COLO668 (cell line): ENCODE results near the gene TOR2A.

Source experiments
- DNase-seq: peaks from one replicate; lab custom pipeline; 2025; ENCODE audit not compliant: unreplicated experiment; lab: John Stamatoyannopoulos, UW

The TOR2A gene

DNA sequence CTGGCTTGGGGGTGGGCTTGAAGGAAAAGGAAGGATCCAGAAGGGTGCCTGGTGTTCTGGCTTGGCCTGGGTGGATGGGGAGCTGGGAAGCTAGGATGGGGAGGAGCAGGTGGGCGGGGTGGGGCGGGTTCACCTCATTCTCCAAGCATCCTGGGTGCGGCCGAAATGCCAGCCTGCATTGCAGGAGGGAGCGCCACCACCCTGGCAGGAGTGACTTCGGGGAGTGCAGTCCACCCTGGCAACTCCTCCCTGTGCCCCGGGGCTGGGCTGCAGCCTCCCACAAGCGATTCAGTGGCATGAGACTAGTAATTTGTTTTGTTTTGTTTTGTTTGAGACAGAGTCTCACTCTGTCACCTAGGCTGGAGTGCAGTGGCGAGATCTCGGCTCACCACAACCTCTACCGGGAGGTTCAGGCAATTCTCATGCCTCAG lies 13.7 kb downstream of the TOR2A start:
- peak; percentile 14 for DNase-seq

DNA sequence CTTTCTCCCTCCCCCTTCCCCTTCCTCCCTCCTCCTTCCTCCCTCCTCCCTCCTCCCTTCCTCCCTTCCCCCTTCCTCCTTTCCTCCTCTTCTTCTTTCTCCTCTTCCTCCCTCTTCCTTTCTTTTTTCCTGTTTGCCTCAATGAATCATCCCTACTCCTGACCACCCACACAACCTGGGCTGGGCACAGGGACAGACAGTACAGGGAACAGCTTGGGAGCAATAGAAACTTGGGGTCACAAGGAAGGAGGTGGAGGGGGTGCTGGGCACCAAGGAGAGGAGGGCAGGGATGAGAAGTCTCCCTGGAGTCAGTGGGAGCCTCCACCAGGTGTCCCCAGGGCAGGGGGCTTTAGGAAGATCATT lies 14.2 kb downstream of the TOR2A start:
- DNase-seq, result no peak

DNA sequence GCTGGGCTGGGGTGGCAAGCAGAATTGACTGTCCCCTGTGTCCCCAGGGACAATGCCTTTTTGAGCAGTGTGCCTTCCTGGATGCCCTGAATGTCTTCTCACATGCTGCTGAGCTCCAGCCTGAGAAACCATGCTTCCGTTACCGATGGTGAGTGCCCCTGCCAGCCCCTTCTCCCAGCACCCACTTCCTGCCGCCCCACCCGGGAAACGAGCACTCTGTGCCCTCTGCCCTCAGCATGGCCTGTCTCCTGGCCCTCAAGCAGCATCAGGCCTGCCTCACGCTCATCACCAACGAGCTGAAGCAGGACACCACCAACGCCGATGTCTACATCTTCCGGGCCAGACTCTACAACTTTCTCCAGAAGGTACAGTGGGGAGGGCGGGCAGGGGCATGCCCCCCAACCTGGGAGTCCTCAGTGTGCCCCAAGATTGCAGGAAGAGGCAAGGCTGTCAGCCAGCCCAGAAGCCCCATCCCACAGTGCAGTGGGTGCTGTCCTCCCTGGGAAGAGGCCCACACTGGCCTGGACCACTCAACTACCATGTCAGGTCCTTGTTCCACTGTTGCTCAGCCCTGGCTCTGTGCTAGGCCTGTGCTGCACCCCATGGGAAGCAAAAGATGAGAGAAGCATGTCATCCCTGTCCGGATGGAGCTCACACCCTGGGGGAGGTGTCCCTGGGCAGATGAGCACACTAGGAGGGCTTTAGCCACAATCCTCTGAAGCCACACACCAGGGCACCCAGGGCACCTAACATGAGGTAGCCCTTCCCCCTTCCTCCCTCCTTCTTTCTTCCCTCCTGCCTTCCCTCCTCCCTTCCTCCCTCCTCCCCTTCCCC lies 14.8 kb downstream of the TOR2A start:
- no peak for DNase-seq

GRCh38 chr9:127717766-127718165 lies 17.3 kb downstream of the TOR2A start:
- DNase-seq, result no peak

- no peak for DNase-seq
These were observed 18.7 kb downstream of the TOR2A start for GRCh38 chr9:127716412-127716811.

DNA sequence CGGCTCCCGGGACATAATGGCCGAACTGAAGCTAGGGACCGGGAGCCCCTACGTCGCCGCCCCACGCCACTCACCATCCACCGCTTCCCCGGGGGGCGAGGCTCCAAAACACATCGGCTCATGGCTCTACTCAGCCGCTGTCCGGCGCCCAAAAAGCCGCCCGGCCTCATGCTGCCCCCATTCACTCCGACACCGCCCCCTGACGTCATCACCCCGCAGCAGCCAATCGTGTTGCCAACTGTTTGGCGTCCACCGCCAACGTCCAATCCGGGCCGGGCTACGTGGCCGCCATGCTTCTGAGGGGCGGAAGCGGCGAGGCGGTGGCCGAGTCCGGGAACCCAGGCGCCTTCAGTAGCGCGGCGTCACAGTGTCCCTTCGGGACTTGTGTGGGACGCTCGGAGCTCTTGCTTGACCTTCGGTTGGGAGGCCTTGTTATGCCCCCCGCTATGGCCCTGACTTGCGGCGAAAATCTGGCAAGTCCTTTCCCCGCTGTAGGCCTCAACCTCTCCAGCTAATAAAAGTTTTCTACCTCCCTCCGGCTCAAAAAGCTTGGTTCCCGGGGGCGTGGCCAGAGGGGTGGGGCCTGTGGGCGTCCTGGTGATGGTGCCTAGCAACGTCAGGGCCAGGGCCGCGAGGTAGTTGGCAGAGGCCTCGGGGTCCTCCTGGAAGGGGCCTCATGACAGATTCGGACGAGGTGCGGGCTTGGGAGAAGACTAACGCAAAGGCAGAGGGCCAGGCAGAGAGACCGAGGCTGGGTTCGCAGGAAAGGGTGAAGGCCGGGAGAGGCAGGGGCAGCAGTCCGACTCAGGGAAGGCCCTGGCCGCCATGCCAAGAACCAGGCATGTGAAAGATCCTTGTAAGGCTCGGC lies 19.4 kb downstream of the TOR2A start, which contains the start of the genes PTRH1 and TTC16:
Gene PTRH1, minus strand, starts transcription at position 194 of the 868 bp plus-strand sequence. Its CDS starts 24 bp downstream, at position 170.
Gene TTC16, plus strand, starts transcription at position 610 of the 868 bp plus-strand sequence. Its CDS starts 67 bp downstream, at position 677.
- peak; percentile 97 for DNase-seq

- DNase-seq, result peak; percentile 49
These were observed 20.1 kb downstream of the TOR2A start for GRCh38 chr9:127714951-127715469.

- DNase-seq, result peak; percentile 14
These were observed 20.9 kb downstream of the TOR2A start for GRCh38 chr9:127714020-127714750.

DNA sequence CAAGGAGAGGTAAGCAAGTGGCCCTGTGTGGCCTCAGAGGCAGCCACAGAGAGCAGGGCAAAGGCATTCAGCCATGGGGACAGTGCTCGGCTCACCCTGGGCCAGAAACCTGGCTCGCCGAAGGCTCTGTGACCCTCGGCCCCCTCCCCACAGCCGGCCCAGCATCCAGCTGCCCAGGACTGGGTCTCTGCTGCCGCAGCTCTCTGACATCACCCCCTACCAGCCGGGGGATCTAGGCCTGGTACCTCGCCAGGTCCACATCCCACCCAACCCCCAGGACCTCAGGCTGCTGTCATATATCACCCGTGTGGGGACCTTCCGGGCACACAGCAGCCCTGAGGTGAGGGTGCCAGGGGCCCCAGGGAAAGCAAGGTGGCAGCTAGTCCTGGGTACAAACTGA lies 22.2 kb downstream of the TOR2A start:
- DNase-seq, result no peak

GRCh38 chr9:127712371-127712770 lies 22.7 kb downstream of the TOR2A start:
- DNase-seq, result no peak

DNA sequence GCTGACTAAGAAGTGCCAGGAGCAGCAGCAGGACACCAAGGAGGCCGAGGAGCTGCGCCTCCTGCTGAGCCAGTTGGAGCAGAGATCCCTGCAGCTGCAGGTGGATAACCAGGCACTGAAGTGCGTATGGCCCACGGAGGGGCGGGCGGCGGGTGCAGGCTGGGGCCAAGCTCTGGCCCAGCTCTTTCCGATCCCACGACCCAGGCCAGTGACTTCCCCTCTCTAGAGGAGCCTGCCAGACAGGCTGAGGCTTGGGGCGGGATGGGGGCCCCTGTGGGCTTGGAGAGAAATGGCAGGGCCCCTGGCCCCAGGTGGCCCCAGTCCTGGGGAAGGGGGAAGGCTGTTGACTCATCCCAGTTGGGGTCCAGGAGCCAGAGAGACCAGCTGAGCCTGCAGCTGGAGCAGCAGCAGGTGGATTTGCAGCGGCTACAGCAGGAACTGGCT lies 23.2 kb downstream of the TOR2A start:
- peak; percentile 76 for DNase-seq

GRCh38 chr9:127711226-127711701 lies 23.8 kb downstream of the TOR2A start:
- no peak for DNase-seq

GRCh38 chr9:127710204-127710783 lies 24.8 kb downstream of the TOR2A start:
- DNase-seq, result no peak

DNA sequence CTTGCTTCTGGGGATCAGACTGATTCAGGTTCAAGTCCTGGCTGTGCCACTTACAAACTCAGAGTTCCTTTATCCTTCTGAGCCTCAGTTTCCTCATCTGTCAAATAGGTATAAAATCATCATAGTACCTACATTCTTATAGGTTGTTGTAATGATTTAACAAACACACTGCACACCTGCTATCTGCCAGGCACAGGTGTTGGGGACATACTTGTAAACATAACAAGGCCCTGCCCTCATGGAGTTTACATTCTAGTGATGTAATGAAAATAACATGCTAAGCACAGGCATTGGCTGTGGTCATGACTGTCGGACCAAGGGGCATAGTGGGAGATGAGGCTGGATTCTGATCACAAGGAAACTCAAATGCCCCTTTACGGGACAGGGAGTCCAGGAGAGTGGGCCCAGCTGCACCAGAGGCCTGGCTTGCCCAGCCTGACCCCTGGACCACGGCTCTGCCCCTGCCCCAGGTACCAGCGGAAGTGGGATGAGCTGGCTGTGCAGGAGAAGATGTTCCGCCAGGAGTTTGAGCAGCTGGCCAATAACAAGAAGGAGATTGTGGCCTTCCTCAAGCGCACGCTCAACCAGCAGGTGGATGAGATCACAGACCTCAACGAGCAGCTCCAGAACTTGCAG lies 26.0 kb downstream of the TOR2A start:
- DNase-seq, result no peak

GRCh38 chr9:127707766-127708165 lies 27.3 kb downstream of the TOR2A start:
- peak; percentile 56 for DNase-seq

GRCh38 chr9:127706836-127707241 lies 28.3 kb downstream of the TOR2A start, which contains the start of gene CFAP157:
Gene CFAP157, plus strand, starts transcription at chr9:127706988. Its CDS starts 44 bp downstream, at chr9:127707032.
- DNase-seq, result peak; percentile 68

- no peak for DNase-seq
These were observed 29.3 kb downstream of the TOR2A start for GRCh38 chr9:127705577-127706379.

GRCh38 chr9:127703289-127703946 lies 31.7 kb downstream of the TOR2A start:
- no peak for DNase-seq
